Endothelial cell of umbilical vein (primary cell): ENCODE data around the gene HAND1. TPM values are rescaled to one million over a fixed set of nuclear protein-coding genes. Genes with fewer than 3 reads are reported as not detected.

Experiments used
- BruUV-seq: library from RNA; stranded (reverse); fragments of 400-500 nt; replicated peaks from 2 replicates; lab custom pipeline; 2021; lab: Mats Ljungman, UMichigan
- CTCF ChIA-PET: fragments of 300-600, 350-600 bp; sonication (Branson Sonifier 250); formaldehyde crosslinking; loops from one replicate; lab custom pipeline; 2021; ENCODE audit warnings: antibody characterized with exemption, inconsistent platforms; lab: Charles Lee
- POLR2A ChIA-PET: fragments of 300-600, 350-600 bp; sonication (Branson Sonifier 250); formaldehyde crosslinking; loops from one replicate; lab custom pipeline; 2021; ENCODE audit warnings: antibody characterized with exemption, inconsistent platforms; lab: Charles Lee
- DNase-seq: peaks from one replicate; pipeline ENCODE4 v3.0.0-alpha.2; 2011; ENCODE audit warnings: low read depth, low spot score
- FAIRE-seq: peaks from 2 replicates; lab custom pipeline; 2011; peaks lifted over from hg19 to GRCh38; lab: Jason Lieb, UNC
- H2AFZ ChIP-seq: 2 replicates; pipeline ENCODE4 v1.6.0; 2012; ENCODE audit warnings: low read depth, low read length, control low read depth, inconsistent platforms
- H3K27ac ChIP-seq: 2 replicates; pipeline ENCODE4 v1.5.1; 2011; ENCODE audit warnings: low read depth, mild to moderate bottlenecking, control low read depth, low read length, moderate library complexity; ENCODE audit not compliant: insufficient read depth
- H3K27me3 ChIP-seq, 2 experiments: 2 replicates each; pipeline versions ENCODE4 v1.6.0 to v1.6.1; 2011; ENCODE audit warnings: low read length in 2 of 2, mixed read lengths in 1 of 2; ENCODE audit not compliant: control insufficient read depth in 2 of 2, insufficient read depth in 2 of 2
- H3K36me3 ChIP-seq, 2 experiments: 2 replicates in 1 of 2; 3 replicates in 1 of 2; pipeline ENCODE4 v1.5.1; 2011; ENCODE audit warnings: low read length in 2 of 2, mild to moderate bottlenecking in 1 of 2, moderate library complexity in 1 of 2; ENCODE audit not compliant: control insufficient read depth in 2 of 2, insufficient read depth in 2 of 2; ENCODE audit errors: extremely low read depth in 1 of 2
- H3K4me1 ChIP-seq: 3 replicates; pipeline ENCODE4 v1.5.1; 2011; ENCODE audit warnings: mild to moderate bottlenecking, low read length; ENCODE audit not compliant: control insufficient read depth, insufficient read depth; ENCODE audit errors: extremely low read depth
- H3K4me2 ChIP-seq: 2 replicates; pipeline ENCODE4 v1.6.1; 2011; ENCODE audit warnings: low read length, control low read depth, mixed read lengths; ENCODE audit not compliant: insufficient read depth
- H3K4me3 ChIP-seq, 3 experiments: fragments of 200-600 bp in 1 of 3; sonication (generic), shearing (Covaris generic) in 1 of 3; replicated peaks in 1 of 3; 2 replicates each; pipeline ENCODE4 v1.5.1; 2011 to 2016; ENCODE audit warnings: control low read depth in 3 of 3, low read length in 3 of 3, mild to moderate bottlenecking in 2 of 3, inconsistent platforms in 1 of 3, low read depth in 1 of 3, moderate library complexity in 1 of 3; ENCODE audit not compliant: insufficient read depth in 1 of 3
- H3K79me2 ChIP-seq: 2 replicates; pipeline ENCODE4 v1.6.0; 2012; ENCODE audit warnings: low read length, inconsistent platforms; ENCODE audit not compliant: control insufficient read depth, insufficient read depth
- H3K9ac ChIP-seq: replicated peaks from 2 replicates; pipeline ENCODE3; 2011; ENCODE audit warnings: low read length, control low read depth; ENCODE audit not compliant: insufficient read depth; ENCODE audit errors: extremely low read depth
- H3K9me1 ChIP-seq: replicated peaks from 3 replicates; pipeline ENCODE4 v1.6.0; 2011; ENCODE audit warnings: mild to moderate bottlenecking, low read length; ENCODE audit not compliant: control insufficient read depth, insufficient read depth; ENCODE audit errors: extremely low read depth
- H3K9me3 ChIP-seq: replicated peaks from 2 replicates; pipeline ENCODE4 v1.5.1; 2012; ENCODE audit warnings: low read length, inconsistent platforms; ENCODE audit not compliant: control insufficient read depth, insufficient read depth
- H4K20me1 ChIP-seq: replicated peaks from 2 replicates; pipeline ENCODE3; 2011; ENCODE audit warnings: mild to moderate bottlenecking, low read length; ENCODE audit not compliant: control insufficient read depth, insufficient read depth; ENCODE audit errors: extremely low read depth
- EZH2 ChIP-seq: IDR thresholded peaks from 2 replicates; pipeline ENCODE4 v1.6.1; 2012; ENCODE audit warnings: borderline replicate concordance, low read depth, mild to moderate bottlenecking, moderate library complexity, low read length, inconsistent platforms; ENCODE audit not compliant: severe bottlenecking
- FOS ChIP-seq: IDR thresholded peaks from 2 replicates; pipeline ENCODE4 v1.6.1; 2011; ENCODE audit warnings: mild to moderate bottlenecking, low read length, moderate library complexity, borderline replicate concordance; ENCODE audit not compliant: insufficient read depth
- GATA2 ChIP-seq: IDR thresholded peaks from 2 replicates; pipeline ENCODE4 v1.7.0; 2011; ENCODE audit warnings: low read depth, mild to moderate bottlenecking, moderate library complexity, mixed read lengths, low read length; ENCODE audit not compliant: insufficient read length, insufficient read depth
- JUN ChIP-seq: IDR thresholded peaks from 2 replicates; pipeline ENCODE4 v1.6.1; 2011; ENCODE audit warnings: borderline replicate concordance, low read depth; ENCODE audit not compliant: insufficient read length, insufficient read depth
- MAX ChIP-seq: IDR thresholded peaks from 2 replicates; pipeline ENCODE4 v1.6.1; 2011; ENCODE audit not compliant: insufficient read depth, insufficient read length
- MYC ChIP-seq: IDR thresholded peaks from one replicate; pipeline ENCODE4 v1.6.1; 2011; ENCODE audit warnings: mild to moderate bottlenecking, low read depth, low read length
- POLR2A ChIP-seq: IDR thresholded peaks from 2 replicates; pipeline ENCODE4 v1.6.1; 2012; ENCODE audit warnings: low read depth, mild to moderate bottlenecking, control low read depth, low read length
- POLR2AphosphoS5 ChIP-seq: IDR thresholded peaks from 2 replicates; pipeline ENCODE4 v1.6.1; 2012; ENCODE audit warnings: low read depth, mild to moderate bottlenecking, control low read depth, low read length, moderate library complexity; ENCODE audit not compliant: insufficient read depth
- dilution Hi-C: fragments of 300-500 bp; cut with MboI; formaldehyde crosslinking; loops from one replicate; pipeline ENCODE4 v1.15.0; 2019; ENCODE audit warnings: low sequenced_read_pairs; ENCODE audit not compliant: extremely low pct_ligation_motif_present
- intact Hi-C: fragments of 100-400 bp; cut with micrococcal nuclease; formaldehyde crosslinking; loops from one replicate; pipeline ENCODE4 v1.10.0; 2022
- polyA plus RNA-seq, 4 experiments: library from polyadenylated mRNA; depleted of rRNA in 3 of 4; stranded (reverse) in 3 of 4; unstranded in 1 of 4; fragments of >200 nt; gene quantifications; 2 replicates each; pipeline versions ENCODE4 v1.2.1 to v1.2.3, GENCODE V29; 2011 to 2012; ENCODE audit warnings: missing spikeins in 1 of 4
- total RNA-seq: library from RNA; stranded (reverse); gene quantifications from 2 replicates; pipeline ENCODE4 v1.2.3, GENCODE V29; 2021
- TF ChIP-seq, protein P1 (sequence below), 2 donors: IDR thresholded peaks; 1 replicate in 1 of 2; 2 replicates in 1 of 2; pipeline ENCODE4 v1.5.1; 2011; ENCODE audit warnings: low read length in 2 of 2, mild to moderate bottlenecking in 2 of 2, moderate library complexity in 2 of 2, control low read depth in 1 of 2, inconsistent platforms in 1 of 2, low read depth in 1 of 2; ENCODE audit not compliant: insufficient read depth in 1 of 2; ENCODE audit errors: extremely low read depth in 1 of 2

The HAND1 gene
- total and polyA plus RNA-seq, 2 donors (not counting 3 experiments of a cell fraction or from before 2014, with no cell fraction given): not detected

DNA sequence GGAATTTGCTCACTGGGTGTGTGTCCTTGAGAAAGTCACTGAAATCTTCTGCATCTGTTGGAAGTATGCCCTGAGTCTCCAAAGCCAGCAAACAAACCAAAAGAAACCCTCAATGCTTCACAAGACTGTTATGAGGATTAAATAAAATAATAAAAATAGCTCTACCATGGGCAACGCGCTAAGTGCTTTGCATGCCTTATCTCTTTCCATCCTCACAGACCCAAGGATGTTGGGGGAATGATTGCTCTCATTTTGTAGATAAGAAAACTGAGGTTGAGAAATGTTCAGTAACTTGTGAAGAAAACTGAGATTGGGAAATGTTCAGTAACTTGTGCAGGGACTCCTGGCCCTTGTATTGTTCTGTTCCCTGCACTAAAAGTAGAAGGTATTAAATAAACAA lies 7.9 kb downstream of the HAND1 start:
- DNase-seq (no peak), FAIRE-seq (no peak)
- no peaks in the 10 kb centered on the region for H3K9me1 ChIP-seq
- no peak overlapping the region for H2AFZ ChIP-seq
- BruUV-seq: no TSS peak
- H3K27me3 ChIP-seq: peaks cover 54 to 58% of the 10 kb centered on the region in 2 experiments
- TF ChIP-seq, protein P1, sequence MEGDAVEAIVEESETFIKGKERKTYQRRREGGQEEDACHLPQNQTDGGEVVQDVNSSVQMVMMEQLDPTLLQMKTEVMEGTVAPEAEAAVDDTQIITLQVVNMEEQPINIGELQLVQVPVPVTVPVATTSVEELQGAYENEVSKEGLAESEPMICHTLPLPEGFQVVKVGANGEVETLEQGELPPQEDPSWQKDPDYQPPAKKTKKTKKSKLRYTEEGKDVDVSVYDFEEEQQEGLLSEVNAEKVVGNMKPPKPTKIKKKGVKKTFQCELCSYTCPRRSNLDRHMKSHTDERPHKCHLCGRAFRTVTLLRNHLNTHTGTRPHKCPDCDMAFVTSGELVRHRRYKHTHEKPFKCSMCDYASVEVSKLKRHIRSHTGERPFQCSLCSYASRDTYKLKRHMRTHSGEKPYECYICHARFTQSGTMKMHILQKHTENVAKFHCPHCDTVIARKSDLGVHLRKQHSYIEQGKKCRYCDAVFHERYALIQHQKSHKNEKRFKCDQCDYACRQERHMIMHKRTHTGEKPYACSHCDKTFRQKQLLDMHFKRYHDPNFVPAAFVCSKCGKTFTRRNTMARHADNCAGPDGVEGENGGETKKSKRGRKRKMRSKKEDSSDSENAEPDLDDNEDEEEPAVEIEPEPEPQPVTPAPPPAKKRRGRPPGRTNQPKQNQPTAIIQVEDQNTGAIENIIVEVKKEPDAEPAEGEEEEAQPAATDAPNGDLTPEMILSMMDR (IDR thresholded peaks at IDR 0.05; ENCODE audit: extremely low read depth in 1 of 2, insufficient read depth in 1 of 2, low read depth in 1 of 2, low read length in 2 of 2): no peak
- TF ChIP-seq GATA2 (no peak), JUN (no peak), EZH2 (no peak), POLR2A (no peak), FOS (no peak), MAX (no peak), MYC (no peak), POLR2AphosphoS5 (no peak)
- no peaks in the 10 kb centered on the region for H3K4me1 ChIP-seq
- H3K9ac ChIP-seq: no peak overlapping the region
- H3K36me3 ChIP-seq: no peaks in the 10 kb centered on the region
- CTCF ChIA-PET: interaction anchor here (0.6 to 3.3 kb wide), 4 partner anchors 9 to 170 kb away, joined by 3 to 22 read pairs (median 4); no protein-coding TSS in a partner anchor
- H3K4me3 ChIP-seq: no peak overlapping the region
- dilution Hi-C loops: no loop called here
- no peaks in the 10 kb centered on the region for H3K9me3 ChIP-seq
- no peaks in the 10 kb centered on the region for H4K20me1 ChIP-seq
- intact Hi-C loops: no loop called here
- H3K4me2 ChIP-seq: no peak overlapping the region
- POLR2A ChIA-PET: no interaction called here
- no peaks in the 10 kb centered on the region for H3K79me2 ChIP-seq
- H3K27ac ChIP-seq: no peak overlapping the region
